Activated naive CD4-positive, alpha-beta T cell treated with anti-CD3 and anti-CD28 coated beads, Interleukin-2, amount 10 ng/mL, durations not matched to agents 7 days and 5 days (primary cell): Measurements from ENCODE around the gene SPAG17.

ENCODE experiments used
- CTCF ChIA-PET: fragments of 350-600 bp; sonication (Branson Sonifier 250); formaldehyde crosslinking; loops from one replicate; lab custom pipeline; 2021; ENCODE audit warnings: antibody characterized with exemption; lab: Charles Lee
- DNase-seq: peaks from one replicate; pipeline ENCODE4 v3.0.0-alpha.2; 2020
- H3K27ac Mint-ChIP-seq: one replicate; pipeline ENCODE4 v1.8.0; 2021; ENCODE audit warnings: mild to moderate bottlenecking, moderate library complexity, mixed read lengths
- H3K27me3 Mint-ChIP-seq: one replicate; pipeline ENCODE4 v1.8.0; 2021; ENCODE audit warnings: mild to moderate bottlenecking, mixed read lengths
- H3K36me3 Mint-ChIP-seq: one replicate; pipeline ENCODE4 v1.8.0; 2021; ENCODE audit warnings: mixed read lengths
- H3K4me1 Mint-ChIP-seq: one replicate; pipeline ENCODE4 v1.8.0; 2021; ENCODE audit warnings: mixed read lengths
- H3K4me3 Mint-ChIP-seq: one replicate; pipeline ENCODE4 v1.8.0; 2021; ENCODE audit warnings: mild to moderate bottlenecking, moderate library complexity, mixed read lengths
- H3K9me3 Mint-ChIP-seq: one replicate; pipeline ENCODE4 v1.8.0; 2021; ENCODE audit warnings: mixed read lengths

The SPAG17 gene

GRCh38 chr1:118043624-118044023 is 141.4 kb downstream of the SPAG17 start:
- Mint-ChIP-seq H3K9me3 (no peaks in the 10 kb centered on the region), H3K27me3 (no peaks in the 10 kb centered on the region), H3K27ac (no peak overlapping the region), H3K36me3 (no peaks in the 10 kb centered on the region), H3K4me3 (no peak overlapping the region), H3K4me1 (no peaks in the 10 kb centered on the region)
- CTCF ChIA-PET = no interaction called here
- DNase-seq = no peak

GRCh38 chr1:118042501-118042900 is 142.5 kb downstream of the SPAG17 start:
- Mint-ChIP-seq H3K27me3 (no peaks in the 10 kb centered on the region), H3K4me3 (no peak overlapping the region), H3K27ac (no peak overlapping the region), H3K9me3 (no peaks in the 10 kb centered on the region), H3K4me1 (no peaks in the 10 kb centered on the region), H3K36me3 (no peaks in the 10 kb centered on the region)
- no peak for DNase-seq
- CTCF ChIA-PET = no interaction called here

- Mint-ChIP-seq H3K9me3 (no peaks in the 10 kb centered on the region), H3K36me3 (no peaks in the 10 kb centered on the region), H3K4me3 (no peak overlapping the region), H3K27me3 (no peaks in the 10 kb centered on the region), H3K4me1 (no peaks in the 10 kb centered on the region), H3K27ac (no peak overlapping the region)
- CTCF ChIA-PET = interaction anchor here (1.2 kb wide), 1 partner anchor 14 kb away, joined by 3 read pairs; no protein-coding TSS in a partner anchor
- DNase-seq = no peak
Observed at GRCh38 chr1:118039170-118039569, 145.9 kb downstream of the SPAG17 start.

- no peak for DNase-seq
- no peaks in the 10 kb centered on the region for H3K27me3 Mint-ChIP-seq
- H3K4me3 Mint-ChIP-seq = no peak overlapping the region
- H3K9me3 Mint-ChIP-seq = no peaks in the 10 kb centered on the region
- CTCF ChIA-PET = no interaction called here
- no peaks in the 10 kb centered on the region for H3K36me3 Mint-ChIP-seq
- no peak overlapping the region for H3K27ac Mint-ChIP-seq
- no peaks in the 10 kb centered on the region for H3K4me1 Mint-ChIP-seq
Observed at GRCh38 chr1:118032883-118033282, 152.1 kb downstream of the SPAG17 start.

GRCh38 chr1:118028267-118028666 is 156.8 kb downstream of the SPAG17 start:
- H3K27me3 Mint-ChIP-seq = peaks cover 9% of the 10 kb centered on the region
- DNase-seq = no peak
- H3K4me1 Mint-ChIP-seq = no peaks in the 10 kb centered on the region
- H3K36me3 Mint-ChIP-seq = no peaks in the 10 kb centered on the region
- no peak overlapping the region for H3K4me3 Mint-ChIP-seq
- CTCF ChIA-PET = no interaction called here
- no peak overlapping the region for H3K27ac Mint-ChIP-seq
- no peaks in the 10 kb centered on the region for H3K9me3 Mint-ChIP-seq

GRCh38 chr1:118023199-118023598 is 161.8 kb downstream of the SPAG17 start:
- no peaks in the 10 kb centered on the region for H3K4me1 Mint-ChIP-seq
- CTCF ChIA-PET = no interaction called here
- H3K4me3 Mint-ChIP-seq = no peak overlapping the region

GRCh38 chr1:118021668-118022067 is 163.4 kb downstream of the SPAG17 start:
- H3K36me3 Mint-ChIP-seq = no peaks in the 10 kb centered on the region
- CTCF ChIA-PET = no interaction called here

More at GRCh38 chr1:118023199-118023598, 161.8 kb downstream of the SPAG17 start:
- Mint-ChIP-seq H3K36me3 (no peaks in the 10 kb centered on the region), H3K9me3 (no peaks in the 10 kb centered on the region), H3K27ac (no peak overlapping the region), H3K27me3 (peaks cover 9% of the 10 kb centered on the region)
- DNase-seq = no peak

GRCh38 chr1:118018060-118018459 is 167.0 kb downstream of the SPAG17 start:
- no peak overlapping the region for H3K27ac Mint-ChIP-seq
- DNase-seq = no peak
- H3K27me3 Mint-ChIP-seq = no peaks in the 10 kb centered on the region
- CTCF ChIA-PET = interaction anchor here (0.9 kb wide), 1 partner anchor 39 kb away, joined by 3 read pairs; no protein-coding TSS in a partner anchor
- H3K4me3 Mint-ChIP-seq = no peak overlapping the region
- H3K36me3 Mint-ChIP-seq = no peaks in the 10 kb centered on the region
- no peaks in the 10 kb centered on the region for H3K9me3 Mint-ChIP-seq
- H3K4me1 Mint-ChIP-seq = no peaks in the 10 kb centered on the region

More at GRCh38 chr1:118021668-118022067, 163.4 kb downstream of the SPAG17 start:
- no peak for DNase-seq
- Mint-ChIP-seq H3K27me3 (peaks cover 4% of the 10 kb centered on the region), H3K27ac (no peak overlapping the region), H3K4me1 (no peaks in the 10 kb centered on the region), H3K4me3 (no peak overlapping the region), H3K9me3 (no peaks in the 10 kb centered on the region)

- Mint-ChIP-seq H3K4me1 (no peaks in the 10 kb centered on the region), H3K27me3 (no peaks in the 10 kb centered on the region), H3K27ac (no peak overlapping the region)
Observed at GRCh38 chr1:118013938-118014337, 171.1 kb downstream of the SPAG17 start.

GRCh38 chr1:118013336-118013735 is 171.7 kb downstream of the SPAG17 start:
- H3K4me3 Mint-ChIP-seq = no peak overlapping the region
- no peaks in the 10 kb centered on the region for H3K36me3 Mint-ChIP-seq
- H3K9me3 Mint-ChIP-seq = no peaks in the 10 kb centered on the region
- CTCF ChIA-PET = no interaction called here
- H3K27ac Mint-ChIP-seq = no peak overlapping the region
- no peak for DNase-seq
- no peaks in the 10 kb centered on the region for H3K27me3 Mint-ChIP-seq
- H3K4me1 Mint-ChIP-seq = no peaks in the 10 kb centered on the region

More at GRCh38 chr1:118013938-118014337, 171.1 kb downstream of the SPAG17 start:
- CTCF ChIA-PET = no interaction called here
- Mint-ChIP-seq H3K4me3 (no peak overlapping the region), H3K36me3 (no peaks in the 10 kb centered on the region), H3K9me3 (no peaks in the 10 kb centered on the region)
- DNase-seq = no peak

GRCh38 chr1:118012515-118013124 is 172.4 kb downstream of the SPAG17 start:
- Mint-ChIP-seq H3K9me3 (no peaks in the 10 kb centered on the region), H3K4me1 (no peaks in the 10 kb centered on the region), H3K36me3 (no peaks in the 10 kb centered on the region), H3K4me3 (no peak overlapping the region), H3K27ac (no peak overlapping the region), H3K27me3 (no peaks in the 10 kb centered on the region)
- no peak for DNase-seq
- CTCF ChIA-PET = no interaction called here

- Mint-ChIP-seq H3K9me3 (peaks cover 1% of the 10 kb centered on the region), H3K27ac (no peak overlapping the region), H3K4me1 (no peaks in the 10 kb centered on the region), H3K36me3 (no peaks in the 10 kb centered on the region), H3K4me3 (no peak overlapping the region), H3K27me3 (no peaks in the 10 kb centered on the region)
- CTCF ChIA-PET = no interaction called here
- no peak for DNase-seq
Observed at GRCh38 chr1:118008011-118008410, 177.0 kb downstream of the SPAG17 start.

GRCh38 chr1:118007391-118007790 is 177.6 kb downstream of the SPAG17 start:
- no peaks in the 10 kb centered on the region for H3K36me3 Mint-ChIP-seq
- no peak overlapping the region for H3K4me3 Mint-ChIP-seq
- no peaks in the 10 kb centered on the region for H3K27me3 Mint-ChIP-seq
- no peak for DNase-seq
- peaks cover 1% of the 10 kb centered on the region for H3K9me3 Mint-ChIP-seq
- H3K27ac Mint-ChIP-seq = no peak overlapping the region
- no peaks in the 10 kb centered on the region for H3K4me1 Mint-ChIP-seq
- CTCF ChIA-PET = no interaction called here

- DNase-seq = no peak
- Mint-ChIP-seq H3K9me3 (peaks cover 1% of the 10 kb centered on the region), H3K4me1 (no peaks in the 10 kb centered on the region), H3K36me3 (no peaks in the 10 kb centered on the region), H3K27ac (no peak overlapping the region), H3K4me3 (no peak overlapping the region), H3K27me3 (no peaks in the 10 kb centered on the region)
- CTCF ChIA-PET = interaction anchor here (0.5 kb wide), 1 partner anchor 11 kb away, joined by 3 read pairs; no protein-coding TSS in a partner anchor
Observed at GRCh38 chr1:118004312-118004711, 180.7 kb downstream of the SPAG17 start.

GRCh38 chr1:117985973-117986372 is 199.1 kb downstream of the SPAG17 start:
- no peak overlapping the region for H3K4me3 Mint-ChIP-seq
- H3K36me3 Mint-ChIP-seq = no peaks in the 10 kb centered on the region
- no peak for DNase-seq
- H3K9me3 Mint-ChIP-seq = no peaks in the 10 kb centered on the region
- H3K4me1 Mint-ChIP-seq = no peaks in the 10 kb centered on the region
- CTCF ChIA-PET = no interaction called here
- peaks cover 8% of the 10 kb centered on the region for H3K27me3 Mint-ChIP-seq
- no peak overlapping the region for H3K27ac Mint-ChIP-seq
